GM04503 (cell line): Measurements from ENCODE around the gene CHD8.

Source experiments
- DNase-seq: peaks from one replicate; pipeline ENCODE4 v3.0.0-alpha.2; 2012; ENCODE audit warnings: low read depth

Gene CHD8

GRCh38 chr14:21437063-21437901 lies 18.6 kb downstream of the CHD8 start:
- peak; percentile 95 for DNase-seq

- DNase-seq = no peak
These were observed 19.3 kb downstream of the CHD8 start for GRCh38 chr14:21436567-21437062.

- no peak for DNase-seq
These were observed 24.8 kb downstream of the CHD8 start for GRCh38 chr14:21431126-21431525.

- no peak for DNase-seq
These were observed 27.0 kb downstream of the CHD8 start for GRCh38 chr14:21428930-21429329.

GRCh38 chr14:21426692-21427091 lies 29.2 kb downstream of the CHD8 start:
- DNase-seq = no peak

GRCh38 chr14:21419528-21419927 lies 36.4 kb downstream of the CHD8 start:
- DNase-seq = no peak

- no peak for DNase-seq
These were observed 40.6 kb downstream of the CHD8 start for GRCh38 chr14:21415329-21415728.

- no peak for DNase-seq
These were observed 41.7 kb downstream of the CHD8 start for GRCh38 chr14:21414137-21414631.

- peak; percentile 2 for DNase-seq
These were observed 47.8 kb downstream of the CHD8 start for GRCh38 chr14:21408147-21408546.

- DNase-seq = no peak
These were observed 49.7 kb downstream of the CHD8 start for GRCh38 chr14:21406213-21406612.

GRCh38 chr14:21405097-21405496 lies 50.8 kb downstream of the CHD8 start:
- no peak for DNase-seq

- DNase-seq = no peak
These were observed 56.5 kb downstream of the CHD8 start for GRCh38 chr14:21399311-21399870.

- no peak for DNase-seq
These were observed 57.0 kb downstream of the CHD8 start for GRCh38 chr14:21398901-21399300.

- DNase-seq = no peak
These were observed 60.5 kb downstream of the CHD8 start for GRCh38 chr14:21395450-21395849.

- DNase-seq = no peak
These were observed 70.6 kb downstream of the CHD8 start for GRCh38 chr14:21385188-21385904.

GRCh38 chr14:21384494-21384851 lies 71.5 kb downstream of the CHD8 start:
- no peak for DNase-seq

- peak; percentile 87 for DNase-seq
These were observed 72.0 kb downstream of the CHD8 start, which contains the start of gene SUPT16H for GRCh38 chr14:21383848-21384493. Gene SUPT16H, minus strand, starts transcription at chr14:21384019. Its CDS starts 92 bp downstream, at chr14:21383927.

- peak; percentile 12 for DNase-seq
These were observed 72.8 kb downstream of the CHD8 start for GRCh38 chr14:21382886-21383847.

GRCh38 chr14:21382095-21382494 lies 73.8 kb downstream of the CHD8 start:
- no peak for DNase-seq

- no peak for DNase-seq
These were observed 76.6 kb downstream of the CHD8 start for GRCh38 chr14:21379338-21379737.

- no peak for DNase-seq
These were observed 81.9 kb downstream of the CHD8 start for GRCh38 chr14:21373980-21374379.
